ENCODE measurements around the gene PSMD12.
"Not testable (repeated sequence)": the region's sequence is repeated elsewhere in the genome, so short reads cannot be mapped to it uniquely, and the experiment has no call there.

Gene PSMD12

DNA sequence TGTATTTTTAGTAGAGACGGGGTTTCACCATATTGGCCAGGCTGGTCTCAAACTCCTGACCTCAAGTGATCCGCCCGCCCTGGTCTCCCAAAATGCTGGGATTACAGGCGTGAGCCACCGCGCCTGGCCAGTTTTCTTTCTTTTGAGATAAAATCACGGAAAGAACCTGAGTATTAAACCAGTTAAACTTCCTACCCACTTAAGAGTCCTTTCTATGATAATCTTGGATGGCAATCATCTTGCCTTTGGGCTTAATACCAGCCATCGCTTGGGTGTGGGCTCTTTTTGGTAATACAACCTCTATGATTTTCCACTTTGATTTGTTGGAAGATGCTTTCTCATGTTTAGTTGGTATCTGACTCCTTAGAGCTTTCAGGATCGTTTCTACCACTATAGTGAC, 34.7 kb upstream of the PSMD12 start:
- H3K9ac ChIP-seq (ENCODE audit: low read length) = no peak overlapping the region
- peaks cover 5% of the 10 kb centered on the region for H3K4me1 ChIP-seq (ENCODE audit: control insufficient read depth, insufficient read depth, low read length)

DNA sequence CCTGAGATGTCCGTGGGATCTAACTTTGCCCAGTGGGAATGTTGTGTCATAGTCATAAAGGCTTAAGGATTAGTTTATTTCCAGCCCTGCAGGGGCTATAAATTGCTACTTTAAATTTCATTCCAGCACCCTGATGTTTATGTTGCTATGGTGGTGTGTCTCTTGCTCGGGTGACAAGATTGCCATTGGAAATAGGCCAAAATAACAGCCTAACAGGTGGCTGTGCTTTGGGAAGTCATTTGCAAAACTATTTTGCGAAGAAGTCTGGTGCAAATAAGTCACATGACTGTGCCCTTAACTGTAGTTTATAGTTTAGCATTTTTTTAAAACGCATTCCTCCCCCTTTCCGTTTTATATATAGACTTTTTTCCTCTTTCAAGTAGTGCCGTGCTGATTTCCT, 33.8 kb upstream of the PSMD12 start:
- Histone ChIP-seq H3K36me3 (ENCODE audit: control insufficient read depth, insufficient read depth, low read length) (no peaks in the 10 kb centered on the region), H3K9ac (ENCODE audit: low read length) (no peak overlapping the region), H3K4me1 (ENCODE audit: control insufficient read depth, insufficient read depth, low read length) (peaks cover 5% of the 10 kb centered on the region), H3K4me3 (ENCODE audit: low read length) (no peak overlapping the region), H3K9me3 (ENCODE audit: control insufficient read depth, low read length) (no peaks in the 10 kb centered on the region), H3K27me3 (ENCODE audit: control insufficient read depth, insufficient read depth, low read length) (no peaks in the 10 kb centered on the region)

More for the DNA sequence above, 34.7 kb upstream of the PSMD12 start:
- no peaks in the 10 kb centered on the region for H3K9me3 ChIP-seq (ENCODE audit: control insufficient read depth, low read length)
- no peaks in the 10 kb centered on the region for H3K27me3 ChIP-seq (ENCODE audit: control insufficient read depth, insufficient read depth, low read length)
- H3K4me3 ChIP-seq (ENCODE audit: low read length) = no peak overlapping the region
- H3K36me3 ChIP-seq (ENCODE audit: control insufficient read depth, insufficient read depth, low read length) = no peaks in the 10 kb centered on the region

DNA sequence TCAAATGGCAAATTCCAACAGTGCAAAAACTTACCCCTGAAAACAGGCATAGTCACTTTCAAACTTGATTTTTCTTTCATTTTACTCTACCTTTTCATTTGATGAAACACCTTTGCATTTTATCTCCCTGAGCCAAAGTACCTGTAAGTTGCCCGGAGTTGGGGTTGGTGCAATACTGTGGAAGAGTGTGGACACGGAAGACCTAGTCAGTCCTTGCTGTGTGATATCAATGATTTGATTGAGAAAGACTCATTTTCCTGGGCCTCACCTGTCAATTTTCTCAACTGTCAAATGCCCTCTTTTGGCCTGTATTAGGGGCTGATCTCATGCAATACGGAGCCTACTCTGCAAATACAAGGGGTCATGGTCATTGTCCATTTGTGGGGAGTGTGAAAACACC, 33.3 kb upstream of the PSMD12 start:
- H3K9me3 ChIP-seq (ENCODE audit: control insufficient read depth, low read length) = no peaks in the 10 kb centered on the region
- no peak overlapping the region for H3K9ac ChIP-seq (ENCODE audit: low read length)
- H3K4me1 ChIP-seq (ENCODE audit: control insufficient read depth, insufficient read depth, low read length) = peaks cover 5% of the 10 kb centered on the region
- H3K4me3 ChIP-seq (ENCODE audit: low read length) = no peak overlapping the region
- H3K27me3 ChIP-seq (ENCODE audit: control insufficient read depth, insufficient read depth, low read length) = no peaks in the 10 kb centered on the region
- no peaks in the 10 kb centered on the region for H3K36me3 ChIP-seq (ENCODE audit: control insufficient read depth, insufficient read depth, low read length)

DNA sequence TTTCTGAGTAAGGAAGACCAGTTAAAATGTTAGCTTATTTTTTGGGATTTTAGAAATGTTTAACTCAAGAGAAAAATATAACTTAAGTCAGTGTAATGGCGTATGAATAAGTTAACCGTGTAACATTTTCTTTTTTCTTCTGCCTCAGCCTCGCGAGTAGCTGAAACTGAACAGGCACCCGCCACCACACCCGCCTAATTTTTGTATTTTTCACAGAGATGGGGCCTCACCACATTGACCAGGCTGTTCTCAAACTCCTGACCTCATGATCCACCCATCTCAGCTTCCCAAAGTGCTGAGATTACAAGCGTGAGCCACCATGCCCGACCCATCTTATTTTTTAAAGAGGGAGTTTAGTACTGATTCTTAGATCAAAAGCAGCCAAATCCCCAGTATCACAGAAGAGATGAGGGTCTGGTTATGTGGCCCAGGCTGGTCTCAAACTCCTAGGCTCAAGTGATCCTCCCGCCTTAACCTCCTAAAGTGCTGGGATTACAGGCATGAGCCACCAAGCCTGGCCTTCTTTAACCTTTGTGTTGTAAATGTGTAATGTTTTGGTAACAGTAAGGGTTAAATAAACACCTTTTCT, 27.5 kb upstream of the PSMD12 start:
- Histone ChIP-seq H3K36me3 (ENCODE audit: control insufficient read depth, insufficient read depth, low read length) (no peaks in the 10 kb centered on the region), H3K4me3 (ENCODE audit: low read length) (no peak overlapping the region), H3K27me3 (ENCODE audit: control insufficient read depth, insufficient read depth, low read length) (no peaks in the 10 kb centered on the region), H3K9ac (ENCODE audit: low read length) (no peak overlapping the region), H3K4me1 (ENCODE audit: control insufficient read depth, insufficient read depth, low read length) (peaks cover 11% of the 10 kb centered on the region), H3K9me3 (ENCODE audit: control insufficient read depth, low read length) (no peaks in the 10 kb centered on the region)

DNA sequence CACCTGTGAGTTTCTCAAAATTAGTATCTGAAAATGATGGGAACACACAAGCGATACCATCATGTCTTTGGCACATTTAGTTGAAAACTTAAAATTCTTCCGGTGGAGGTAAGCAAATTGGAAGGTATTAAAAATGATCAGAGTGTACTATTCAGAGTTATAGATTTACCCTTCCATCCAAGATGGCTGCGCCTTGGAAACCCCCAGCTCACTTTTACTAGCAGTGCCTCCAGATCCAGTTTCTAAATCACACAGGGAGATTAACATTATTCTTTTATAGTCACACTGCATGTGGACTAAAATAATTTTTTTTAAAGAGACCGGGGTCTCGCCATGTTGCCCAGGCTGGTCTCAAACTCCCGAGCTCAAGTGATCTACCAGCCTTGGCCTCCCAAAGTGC, 25.7 kb upstream of the PSMD12 start:
- no peak overlapping the region for H3K9ac ChIP-seq (ENCODE audit: low read length)
- peaks cover 11% of the 10 kb centered on the region for H3K4me1 ChIP-seq (ENCODE audit: control insufficient read depth, insufficient read depth, low read length)
- no peak overlapping the region for H3K4me3 ChIP-seq (ENCODE audit: low read length)
- no peaks in the 10 kb centered on the region for H3K27me3 ChIP-seq (ENCODE audit: control insufficient read depth, insufficient read depth, low read length)
- no peaks in the 10 kb centered on the region for H3K36me3 ChIP-seq (ENCODE audit: control insufficient read depth, insufficient read depth, low read length)
- no peaks in the 10 kb centered on the region for H3K9me3 ChIP-seq (ENCODE audit: control insufficient read depth, low read length)

DNA sequence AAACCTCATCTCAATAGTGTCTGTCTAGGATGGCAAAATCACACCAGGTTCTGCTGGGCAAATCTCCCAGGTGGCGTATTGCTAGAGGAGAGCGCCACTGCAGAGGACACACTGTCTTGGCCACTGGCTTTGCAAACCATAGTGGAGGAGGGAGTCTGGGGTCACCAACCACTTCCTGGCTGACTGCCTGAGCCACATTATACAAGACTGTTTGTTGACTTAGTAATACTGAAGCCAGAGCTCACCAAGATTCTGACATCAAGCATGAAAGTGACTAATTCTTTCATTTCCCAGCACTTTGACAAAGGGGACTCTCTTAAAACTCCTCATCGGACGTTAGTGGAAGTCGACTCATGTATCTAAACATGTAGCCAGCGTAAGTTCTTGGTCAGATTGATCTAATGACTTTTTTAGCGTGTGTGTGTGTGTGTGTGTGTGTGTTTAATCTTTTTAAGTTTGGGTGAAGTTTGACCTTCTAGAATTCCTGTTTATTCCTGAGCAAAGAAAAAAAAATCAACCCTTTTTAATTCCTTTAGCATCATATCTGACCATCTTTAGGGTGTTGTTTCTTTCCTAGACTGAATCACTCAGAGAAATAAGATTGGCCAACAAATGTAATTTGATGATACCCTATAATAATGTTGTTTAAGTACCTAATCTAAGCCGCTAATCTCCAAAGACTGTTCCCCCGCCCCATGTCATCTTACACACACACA, 24.4 kb upstream of the PSMD12 start:
- peaks cover 11% of the 10 kb centered on the region for H3K4me1 ChIP-seq (ENCODE audit: control insufficient read depth, insufficient read depth, low read length)

DNA sequence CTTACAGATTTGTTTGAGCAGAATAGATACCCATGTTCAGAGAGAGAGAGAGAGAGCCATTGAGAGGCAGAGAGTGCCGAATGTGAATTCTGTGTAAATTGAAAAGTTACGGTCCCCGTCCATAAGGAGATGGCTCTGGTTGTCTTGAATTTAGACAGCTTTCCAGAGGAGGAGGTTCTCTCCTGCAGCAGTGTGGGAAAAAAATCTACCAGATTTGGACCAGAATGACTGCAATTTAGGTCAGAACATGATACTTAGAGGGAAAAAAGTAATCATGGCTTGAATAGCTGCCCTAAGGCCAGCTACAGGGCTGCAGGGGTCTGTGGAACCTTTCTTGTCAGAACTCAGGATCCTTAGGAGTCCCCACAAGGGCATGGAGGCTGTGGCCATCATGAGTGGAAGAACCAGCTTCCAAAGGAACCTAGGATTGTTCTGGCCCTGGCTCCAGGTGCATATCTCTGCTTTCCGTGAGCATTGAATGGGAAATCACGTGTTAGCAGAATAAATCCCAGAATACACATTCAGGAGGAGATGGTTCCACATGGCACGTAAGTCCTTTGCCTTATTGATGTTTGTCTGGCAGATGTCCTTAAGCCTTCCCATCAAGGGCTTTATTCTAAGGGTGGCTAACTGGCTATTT, 23.7 kb upstream of the PSMD12 start:
- Histone ChIP-seq H3K4me1 (ENCODE audit: control insufficient read depth, insufficient read depth, low read length) (peaks cover 11% of the 10 kb centered on the region), H3K36me3 (ENCODE audit: control insufficient read depth, insufficient read depth, low read length) (no peaks in the 10 kb centered on the region), H3K4me3 (ENCODE audit: low read length) (no peak overlapping the region), H3K9me3 (ENCODE audit: control insufficient read depth, low read length) (no peaks in the 10 kb centered on the region), H3K27me3 (ENCODE audit: control insufficient read depth, insufficient read depth, low read length) (no peaks in the 10 kb centered on the region), H3K9ac (ENCODE audit: low read length) (no peak overlapping the region)

More for the DNA sequence above, 24.4 kb upstream of the PSMD12 start:
- Histone ChIP-seq H3K36me3 (ENCODE audit: control insufficient read depth, insufficient read depth, low read length) (no peaks in the 10 kb centered on the region), H3K9ac (ENCODE audit: low read length) (peak overlapping the region; percentile 39), H3K9me3 (ENCODE audit: control insufficient read depth, low read length) (no peaks in the 10 kb centered on the region), H3K27me3 (ENCODE audit: control insufficient read depth, insufficient read depth, low read length) (no peaks in the 10 kb centered on the region), H3K4me3 (ENCODE audit: low read length) (no peak overlapping the region)

DNA sequence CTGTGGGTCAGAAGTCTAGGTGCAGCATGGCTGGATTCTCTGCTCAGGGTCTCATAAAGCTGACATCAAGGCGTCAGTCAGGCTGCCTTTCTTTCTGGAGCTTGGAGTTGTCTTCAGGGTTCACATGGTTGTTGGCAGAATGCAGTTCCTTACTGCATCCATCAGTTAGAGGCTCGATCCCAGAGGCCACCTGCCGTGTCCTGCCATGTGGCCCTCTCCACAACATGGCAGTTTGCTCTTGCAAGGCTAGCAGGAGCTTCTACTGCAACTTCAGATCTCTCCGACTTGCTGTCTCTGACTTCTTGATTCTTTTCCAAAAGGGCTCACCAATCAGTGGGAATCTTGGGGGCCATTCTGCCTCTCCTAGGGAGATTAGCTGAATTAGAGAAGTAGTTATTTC, 22.6 kb upstream of the PSMD12 start:
- Histone ChIP-seq H3K9ac (ENCODE audit: low read length) (no peak overlapping the region), H3K9me3 (ENCODE audit: control insufficient read depth, low read length) (no peaks in the 10 kb centered on the region), H3K4me1 (ENCODE audit: control insufficient read depth, insufficient read depth, low read length) (peaks cover 11% of the 10 kb centered on the region)

DNA sequence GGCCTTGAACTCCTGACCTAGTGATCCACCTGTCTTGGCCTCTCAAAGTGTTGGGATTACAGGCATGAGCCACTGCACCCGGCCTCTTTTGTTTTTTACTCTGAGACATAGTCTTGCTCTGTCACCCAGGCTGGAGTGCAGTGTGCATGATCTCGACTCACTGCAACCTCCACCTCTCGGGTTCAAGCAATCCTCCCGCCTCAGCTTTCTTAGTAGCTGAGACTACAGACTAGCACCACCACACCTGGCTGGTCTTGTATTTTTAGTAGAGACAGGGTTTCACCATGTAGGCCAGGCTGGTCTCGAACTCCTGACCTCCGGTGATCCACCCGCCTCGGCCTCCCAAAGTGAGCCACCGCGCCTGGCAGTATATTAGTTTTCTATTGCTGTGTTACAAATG, 22.2 kb upstream of the PSMD12 start:
- not testable (repeated sequence) for H3K9ac ChIP-seq (ENCODE audit: low read length); H3K36me3 ChIP-seq (ENCODE audit: control insufficient read depth, insufficient read depth, low read length); H3K9me3 ChIP-seq (ENCODE audit: control insufficient read depth, low read length); H3K27me3 ChIP-seq (ENCODE audit: control insufficient read depth, insufficient read depth, low read length); H3K4me3 ChIP-seq (ENCODE audit: low read length)
- H3K4me1 ChIP-seq (ENCODE audit: control insufficient read depth, insufficient read depth, low read length) = peaks cover 11% of the 10 kb centered on the region

More for the DNA sequence above, 22.6 kb upstream of the PSMD12 start:
- Histone ChIP-seq H3K36me3 (ENCODE audit: control insufficient read depth, insufficient read depth, low read length) (no peaks in the 10 kb centered on the region), H3K27me3 (ENCODE audit: control insufficient read depth, insufficient read depth, low read length) (no peaks in the 10 kb centered on the region), H3K4me3 (ENCODE audit: low read length) (no peak overlapping the region)

DNA sequence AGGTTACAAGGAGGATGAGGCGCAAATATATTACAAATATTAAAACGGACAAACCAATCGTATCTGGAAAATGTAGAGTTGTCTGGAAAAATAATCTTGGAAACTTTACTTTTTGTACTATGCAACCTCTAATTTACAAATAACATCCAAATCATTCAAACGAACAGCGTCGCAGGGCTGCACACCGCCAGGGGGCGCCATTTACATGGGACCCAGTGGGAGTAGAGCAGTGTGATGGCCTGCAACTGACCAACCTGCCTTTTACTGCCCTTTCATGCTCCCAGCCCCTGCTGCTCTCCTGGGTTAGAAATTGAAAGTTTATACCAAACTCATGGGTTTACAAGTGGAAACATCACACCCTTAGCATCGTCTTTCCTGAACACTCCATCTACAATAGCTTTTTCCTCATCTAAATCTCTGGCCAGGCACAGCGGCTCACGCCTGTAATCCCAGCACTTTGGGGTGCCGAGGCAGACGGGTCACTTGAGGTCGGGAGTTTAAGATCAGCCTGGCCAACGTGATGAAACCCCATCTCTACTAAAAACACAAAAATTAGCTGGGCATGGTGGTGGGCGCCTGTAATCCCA, 20.7 kb upstream of the PSMD12 start:
- H3K36me3 ChIP-seq (ENCODE audit: control insufficient read depth, insufficient read depth, low read length) = no peaks in the 10 kb centered on the region
- no peaks in the 10 kb centered on the region for H3K9me3 ChIP-seq (ENCODE audit: control insufficient read depth, low read length)
- no peak overlapping the region for H3K4me3 ChIP-seq (ENCODE audit: low read length)
- no peaks in the 10 kb centered on the region for H3K27me3 ChIP-seq (ENCODE audit: control insufficient read depth, insufficient read depth, low read length)
- no peak overlapping the region for H3K9ac ChIP-seq (ENCODE audit: low read length)
- H3K4me1 ChIP-seq (ENCODE audit: control insufficient read depth, insufficient read depth, low read length) = peaks cover 11% of the 10 kb centered on the region

DNA sequence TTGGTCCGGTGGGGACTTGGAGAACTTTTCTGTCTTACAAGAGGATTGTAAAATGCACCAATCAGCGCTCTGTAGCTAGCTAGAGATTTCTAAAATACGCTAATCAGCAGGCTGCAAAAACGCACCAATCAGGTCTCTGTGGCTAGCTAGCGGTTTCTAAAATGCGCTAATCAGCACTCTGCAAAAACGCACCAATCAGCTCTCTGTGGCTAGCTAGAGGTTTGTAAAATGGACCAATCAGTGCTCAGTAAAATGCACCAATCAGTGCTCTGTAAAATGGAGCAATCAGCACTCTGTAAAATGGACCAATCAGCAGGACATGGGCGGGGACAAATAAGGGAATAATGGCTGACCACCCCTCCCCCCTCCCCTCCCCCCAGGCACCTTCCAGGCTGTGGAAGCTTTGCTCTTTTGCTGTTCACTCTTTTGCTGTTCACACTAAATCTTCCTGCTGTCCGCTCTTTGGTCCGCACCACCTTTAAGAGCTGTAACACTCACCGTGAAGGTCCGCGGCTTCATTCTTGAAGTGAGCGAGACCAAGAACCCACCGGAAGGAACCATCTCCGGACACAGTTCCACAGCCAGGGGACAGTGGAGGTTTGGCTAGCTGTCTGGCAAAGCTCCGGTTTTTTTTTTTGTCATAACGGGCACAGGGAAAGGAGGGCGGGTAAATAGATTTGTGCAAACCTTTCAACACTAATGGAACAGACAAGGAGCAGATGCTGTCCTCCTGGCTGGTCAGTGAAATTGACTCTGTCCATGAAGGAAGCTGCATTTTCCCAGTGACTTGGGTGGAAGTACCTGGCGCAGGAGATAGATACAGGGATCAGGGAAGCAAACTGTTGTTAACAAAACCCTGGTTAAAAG, 19.0 kb upstream of the PSMD12 start:
- Histone ChIP-seq H3K4me3 (ENCODE audit: low read length) (no peak overlapping the region), H3K27me3 (ENCODE audit: control insufficient read depth, insufficient read depth, low read length) (no peaks in the 10 kb centered on the region), H3K9me3 (ENCODE audit: control insufficient read depth, low read length) (no peaks in the 10 kb centered on the region), H3K9ac (ENCODE audit: low read length) (no peak overlapping the region), H3K4me1 (ENCODE audit: control insufficient read depth, insufficient read depth, low read length) (peaks cover 3% of the 10 kb centered on the region), H3K36me3 (ENCODE audit: control insufficient read depth, insufficient read depth, low read length) (no peaks in the 10 kb centered on the region)
